PC-3 (cell line): ENCODE measurements around the gene UPK1A.

ENCODE experiments used
- EZH2 ChIP-seq: fragments of 300-600 bp; sonication (generic); IDR thresholded peaks from one replicate; pipeline ENCODE4 v1.6.1; 2017; ENCODE audit warnings: antibody characterized with exemption, mild to moderate bottlenecking, low read length; ENCODE audit not compliant: unreplicated experiment
- EZH2phosphoT487 ChIP-seq: fragments of 300-600 bp; sonication (generic); IDR thresholded peaks from 2 replicates; pipeline ENCODE4 v1.6.1; 2018; ENCODE audit warnings: mild to moderate bottlenecking, antibody characterized with exemption, low read length, borderline replicate concordance
- TF ChIP-seq, protein P1 (sequence below): fragments of 300-600 bp; sonication (generic); conservative IDR thresholded peaks from 2 replicates; pipeline ENCODE4 v1.5.1; 2017; ENCODE audit warnings: antibody characterized with exemption, low read depth, mild to moderate bottlenecking, low read length

GRCh38 chr19:35642798-35643254 is 23.5 kb upstream of the UPK1A start:
- TF ChIP-seq, protein P1, sequence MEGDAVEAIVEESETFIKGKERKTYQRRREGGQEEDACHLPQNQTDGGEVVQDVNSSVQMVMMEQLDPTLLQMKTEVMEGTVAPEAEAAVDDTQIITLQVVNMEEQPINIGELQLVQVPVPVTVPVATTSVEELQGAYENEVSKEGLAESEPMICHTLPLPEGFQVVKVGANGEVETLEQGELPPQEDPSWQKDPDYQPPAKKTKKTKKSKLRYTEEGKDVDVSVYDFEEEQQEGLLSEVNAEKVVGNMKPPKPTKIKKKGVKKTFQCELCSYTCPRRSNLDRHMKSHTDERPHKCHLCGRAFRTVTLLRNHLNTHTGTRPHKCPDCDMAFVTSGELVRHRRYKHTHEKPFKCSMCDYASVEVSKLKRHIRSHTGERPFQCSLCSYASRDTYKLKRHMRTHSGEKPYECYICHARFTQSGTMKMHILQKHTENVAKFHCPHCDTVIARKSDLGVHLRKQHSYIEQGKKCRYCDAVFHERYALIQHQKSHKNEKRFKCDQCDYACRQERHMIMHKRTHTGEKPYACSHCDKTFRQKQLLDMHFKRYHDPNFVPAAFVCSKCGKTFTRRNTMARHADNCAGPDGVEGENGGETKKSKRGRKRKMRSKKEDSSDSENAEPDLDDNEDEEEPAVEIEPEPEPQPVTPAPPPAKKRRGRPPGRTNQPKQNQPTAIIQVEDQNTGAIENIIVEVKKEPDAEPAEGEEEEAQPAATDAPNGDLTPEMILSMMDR, result no peak
- TF ChIP-seq EZH2, result no peak
- TF ChIP-seq EZH2phosphoT487, result no peak
